Esophagus (tissue), 2 donors: Measurements from ENCODE around the gene RAB27A. TPM values are rescaled to one million over a fixed set of nuclear protein-coding genes. Genes with fewer than 3 reads are reported as not detected.
A peak's percentile ranks its signal among the peaks of the same experiment; 100 is the strongest.
"Not testable (repeated sequence)": the region's sequence is repeated elsewhere in the genome, so short reads cannot be mapped to it uniquely, and the experiment has no call there.

Experiments
- H3K27ac ChIP-seq, 2 donors: one replicate each; pipeline ENCODE4 v1.5.1; 2013; ENCODE audit warnings: low read depth in 2 of 2, mild to moderate bottlenecking in 2 of 2, inconsistent platforms in 1 of 2, low read length in 1 of 2, moderate library complexity in 1 of 2
- H3K27me3 ChIP-seq, 2 donors: one replicate each; pipeline ENCODE4 v1.6.1; 2013; ENCODE audit warnings: low read length in 2 of 2, control low read depth in 1 of 2, mild to moderate bottlenecking in 1 of 2; ENCODE audit not compliant: insufficient read depth in 2 of 2, control insufficient read depth in 1 of 2
- H3K36me3 ChIP-seq, 2 donors: one replicate each; pipeline ENCODE4 v1.6.1; 2013; ENCODE audit warnings: low read length in 1 of 2; ENCODE audit not compliant: control insufficient read depth in 2 of 2, insufficient read depth in 2 of 2
- H3K4me1 ChIP-seq, 2 donors: one replicate each; pipeline ENCODE4 v1.6.1; 2013; ENCODE audit warnings: low read length in 1 of 2; ENCODE audit not compliant: control insufficient read depth in 2 of 2, insufficient read depth in 2 of 2
- H3K4me3 ChIP-seq, 2 donors: one replicate each; pipeline ENCODE4 v1.5.1; 2013; ENCODE audit warnings: low read length in 2 of 2, mild to moderate bottlenecking in 2 of 2, low read depth in 1 of 2, moderate library complexity in 1 of 2
- H3K9me3 ChIP-seq, 2 donors: one replicate each; pipeline ENCODE4 v1.6.1; 2013; ENCODE audit warnings: mild to moderate bottlenecking in 2 of 2, low read depth in 1 of 2, low read length in 1 of 2, moderate library complexity in 1 of 2; ENCODE audit not compliant: control insufficient read depth in 2 of 2, insufficient read depth in 1 of 2
- WGBS, 2 donors: extraction: QIAGEN DNeasy Blood & Tissue Kit; methylation state at CpG; one replicate each; pipeline ENCODE4 v1.1.7; 2013; 5-methylcytosine and 5-hydroxymethylcytosine counted together
- polyA plus RNA-seq, 2 donors: library from polyadenylated mRNA; stranded (reverse); fragments of 200-250 nt; gene quantifications; one replicate each; pipeline ENCODE4 v1.2.3, GENCODE V29; 2013
- donor health status: healthy with polysubstance abuse.
- donor health status: Bipolar disorder and iron deficiency.

The RAB27A gene
- polyA plus RNA-seq, 2 donors: 10.2 to 20.9 TPM

DNA sequence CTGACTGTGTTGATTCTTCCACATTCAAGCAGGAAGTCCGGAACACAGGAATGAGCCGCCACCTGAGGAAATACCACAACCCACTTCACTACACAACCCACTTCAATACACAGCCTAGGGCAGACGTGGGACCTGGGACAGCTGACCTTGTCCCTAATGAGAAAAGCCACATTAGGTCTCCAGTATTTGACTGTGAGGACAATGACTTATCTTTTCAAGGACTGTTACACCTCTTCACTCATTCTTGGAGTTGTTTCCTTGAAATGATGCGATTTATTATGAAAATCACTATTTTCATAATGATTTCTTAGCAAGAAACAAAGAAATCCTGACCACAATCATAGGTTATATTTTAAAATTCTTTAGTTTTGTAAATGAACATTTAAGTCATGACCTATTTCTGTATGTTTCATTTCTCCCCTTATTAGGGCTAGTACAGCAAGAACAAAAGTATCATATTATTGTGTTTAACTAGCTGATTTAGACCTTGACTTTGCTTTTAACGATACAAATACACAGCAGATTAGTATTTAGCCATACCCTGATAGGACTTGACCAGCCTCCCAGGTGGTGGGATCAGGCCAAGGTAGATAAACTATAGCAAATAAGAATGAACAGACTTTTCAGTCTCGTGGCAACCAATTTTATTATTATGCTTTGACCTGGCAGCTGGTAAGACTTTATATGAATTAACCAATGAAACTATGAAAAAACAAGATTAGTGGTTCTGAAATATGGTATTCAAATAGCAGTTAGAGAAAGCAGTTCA lies 6.0 kb downstream of the RAB27A start:
- Histone ChIP-seq H3K27ac (no peak overlapping the region), H3K9me3 (no peaks in the 10 kb centered on the region), H3K4me3 (no peak overlapping the region), H3K27me3 (no peaks in the 10 kb centered on the region), H3K4me1 (peaks cover 0 to 2% of the 10 kb centered on the region in 2 donors), H3K36me3 (no peaks in the 10 kb centered on the region)
- 66 to 80% methylated on average over 6 of the region's 6 CpGs for WGBS, 2 donors

DNA sequence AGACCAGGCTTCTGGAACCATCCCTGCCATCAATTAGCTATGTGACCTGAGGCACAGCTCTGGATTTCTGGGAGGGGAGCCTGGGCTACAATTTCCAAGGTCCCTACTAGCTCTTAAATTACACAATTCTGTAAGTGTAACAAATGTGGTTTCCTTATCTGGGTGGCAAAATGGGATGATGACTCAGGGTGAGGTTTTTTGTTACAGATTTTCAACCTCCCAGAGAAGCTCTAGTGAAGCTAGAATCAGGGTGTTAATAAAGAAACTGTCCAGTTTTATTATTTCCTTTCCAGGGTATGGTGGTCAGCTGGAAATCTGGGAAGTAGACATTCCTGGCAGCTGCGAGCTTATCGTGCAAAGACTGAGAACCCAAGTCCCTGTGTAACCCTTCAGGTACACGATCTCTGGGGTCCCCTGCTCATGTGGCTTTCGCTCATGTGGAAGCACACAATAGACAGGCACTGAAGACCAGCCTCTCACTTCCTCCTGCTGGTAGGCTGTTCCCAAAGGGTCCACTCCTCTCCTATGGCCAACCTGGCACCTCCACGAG lies 7.3 kb downstream of the RAB27A start:
- H3K36me3 ChIP-seq: no peaks in the 10 kb centered on the region
- WGBS, 2 donors: 71 to 80% methylated on average over 5 of the region's 5 CpGs
- H3K4me3 ChIP-seq: no peak overlapping the region
- H3K9me3 ChIP-seq: no peaks in the 10 kb centered on the region
- peak overlapping the region; percentile 26 to 52 for H3K27ac ChIP-seq
- H3K27me3 ChIP-seq: no peaks in the 10 kb centered on the region
- peaks cover 0 to 2% of the 10 kb centered on the region in 2 donors for H3K4me1 ChIP-seq

DNA sequence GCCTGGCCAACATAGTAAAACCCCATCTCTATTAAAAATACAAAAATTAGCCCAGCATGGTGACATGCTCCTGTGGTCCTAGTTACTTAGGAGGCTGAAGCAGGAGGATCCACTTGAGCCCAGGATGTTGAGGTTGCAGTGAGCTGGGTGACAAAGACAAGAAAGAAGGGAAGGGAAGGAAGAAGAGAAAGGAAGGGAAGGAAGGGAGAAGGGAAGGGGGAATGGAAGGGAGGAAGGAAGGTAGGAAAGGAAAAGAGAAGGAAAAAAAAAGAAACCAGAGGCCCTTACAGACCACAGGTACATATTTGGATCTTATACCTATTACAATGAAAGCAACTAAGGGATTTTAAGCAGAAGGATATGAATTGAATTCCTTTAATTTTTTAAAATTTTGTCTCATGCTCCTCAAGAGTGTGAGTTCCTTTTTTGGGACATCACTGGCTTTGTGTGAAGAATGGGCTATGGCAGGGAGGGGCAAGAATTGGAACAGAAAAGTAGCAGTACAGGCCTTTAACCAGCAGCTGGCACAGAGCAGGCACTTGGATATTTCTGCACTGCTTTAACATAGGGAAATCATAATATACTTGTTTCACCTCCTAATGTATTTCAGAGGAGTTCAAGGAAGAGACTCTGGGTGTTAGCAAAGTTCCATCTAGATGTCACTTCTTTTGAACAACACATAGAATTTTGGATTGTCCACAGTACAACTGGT lies 7.9 kb downstream of the RAB27A start:
- no peak overlapping the region for H3K4me3 ChIP-seq
- no peaks in the 10 kb centered on the region for H3K9me3 ChIP-seq
- H3K27ac ChIP-seq: no peak overlapping the region
- no peaks in the 10 kb centered on the region for H3K36me3 ChIP-seq
- peaks cover 0 to 2% of the 10 kb centered on the region in 2 donors for H3K4me1 ChIP-seq
- H3K27me3 ChIP-seq: no peaks in the 10 kb centered on the region

DNA sequence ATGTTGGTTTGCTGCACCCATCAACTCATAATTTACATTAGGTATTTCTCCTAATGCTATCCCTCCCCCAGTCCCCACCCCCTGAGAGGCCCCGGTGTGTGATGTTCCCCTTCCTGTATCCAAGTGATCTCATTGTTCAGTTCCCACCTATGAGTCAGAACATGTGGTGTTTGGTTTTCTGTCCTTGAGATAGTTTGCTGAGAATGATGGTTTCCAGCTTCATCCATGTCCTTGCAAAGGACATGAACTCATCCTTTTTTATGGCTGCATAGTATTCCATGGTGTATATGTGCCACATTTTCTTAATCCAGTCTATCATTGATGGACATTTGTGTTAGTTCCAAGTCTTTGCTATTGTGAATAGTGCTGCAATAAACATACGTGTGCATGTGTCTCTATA lies 9.0 kb downstream of the RAB27A start:
- WGBS, 2 donors: 73 to 81% methylated on average over 2 of the region's 2 CpGs
- not testable (repeated sequence) for H3K27me3 ChIP-seq, H3K9me3 ChIP-seq, H3K36me3 ChIP-seq, H3K4me1 ChIP-seq, H3K27ac ChIP-seq, H3K4me3 ChIP-seq

DNA sequence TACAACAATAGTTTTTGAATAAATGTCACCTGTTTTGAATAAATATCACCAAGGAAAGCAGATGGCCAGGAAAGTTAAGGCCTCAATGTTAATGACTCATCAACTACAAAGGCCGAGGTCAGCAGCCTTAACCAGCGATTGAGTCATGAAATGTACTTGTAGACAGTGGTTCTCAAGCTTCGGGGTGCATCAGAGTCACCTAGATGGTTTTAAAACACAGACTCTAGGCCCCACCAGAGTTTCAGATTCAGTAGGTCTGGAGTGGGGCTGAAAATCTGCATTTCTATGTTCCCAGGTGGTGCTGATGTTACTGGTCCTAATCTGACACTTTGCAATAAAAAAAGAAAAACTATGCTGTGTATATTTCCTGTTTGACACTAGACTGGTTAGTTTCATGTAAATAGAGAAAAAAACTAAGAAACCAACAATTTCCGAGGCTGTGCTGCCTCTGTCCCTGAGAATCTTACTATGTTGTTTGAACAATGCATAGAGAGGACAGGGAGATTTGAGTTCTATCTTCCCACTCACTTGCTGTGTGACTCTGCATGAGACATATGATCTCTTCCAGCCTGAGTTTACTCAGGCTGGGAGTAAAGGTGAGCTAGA lies 9.8 kb downstream of the RAB27A start:
- H3K4me3 ChIP-seq: no peak overlapping the region
- no peaks in the 10 kb centered on the region for H3K9me3 ChIP-seq
- no peaks in the 10 kb centered on the region for H3K27me3 ChIP-seq
- H3K36me3 ChIP-seq: no peaks in the 10 kb centered on the region
- peaks cover 0 to 2% of the 10 kb centered on the region in 2 donors for H3K4me1 ChIP-seq
- peak overlapping the region in 1 of 2 donors; percentile 15 for H3K27ac ChIP-seq
- 55 to 62% methylated on average over 4 of the region's 4 CpGs for WGBS, 2 donors

DNA sequence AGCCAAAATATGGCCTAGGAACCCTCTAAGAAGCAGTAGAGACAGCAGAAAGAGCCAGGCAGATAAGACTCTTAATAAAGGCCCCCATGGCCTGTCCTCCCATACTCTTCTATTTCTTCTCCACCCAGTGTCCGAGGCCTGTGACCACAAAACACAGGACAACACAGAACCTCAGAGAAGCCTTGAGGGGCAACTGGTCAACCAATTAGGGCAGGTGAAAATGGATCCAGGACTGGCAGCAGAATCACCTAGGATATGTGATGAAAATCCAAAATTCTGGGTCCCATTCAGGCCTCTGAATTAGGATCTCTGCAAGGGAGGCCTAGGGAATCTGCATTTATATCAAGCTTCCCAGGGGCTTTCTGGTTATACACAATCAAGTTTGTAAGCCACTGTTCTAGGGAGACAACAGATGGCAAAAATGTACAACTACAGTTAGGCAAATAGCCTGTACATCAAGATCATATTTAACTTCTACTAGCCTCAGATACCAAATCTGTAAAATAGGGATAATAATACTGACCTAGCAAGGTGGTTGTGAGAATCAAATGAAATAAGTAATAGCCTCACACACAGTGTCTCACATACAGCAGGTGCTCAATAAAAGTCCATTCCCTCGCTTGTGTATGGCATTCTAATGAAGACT lies 10.4 kb downstream of the RAB27A start:
- 83 to 85% methylated on average over 2 of the region's 2 CpGs for WGBS, 2 donors
- Histone ChIP-seq H3K4me3 (no peak overlapping the region), H3K27me3 (no peaks in the 10 kb centered on the region), H3K36me3 (no peaks in the 10 kb centered on the region), H3K27ac (peak overlapping the region in 1 of 2 donors; percentile 4), H3K4me1 (peaks cover 0 to 2% of the 10 kb centered on the region in 2 donors), H3K9me3 (no peaks in the 10 kb centered on the region)

DNA sequence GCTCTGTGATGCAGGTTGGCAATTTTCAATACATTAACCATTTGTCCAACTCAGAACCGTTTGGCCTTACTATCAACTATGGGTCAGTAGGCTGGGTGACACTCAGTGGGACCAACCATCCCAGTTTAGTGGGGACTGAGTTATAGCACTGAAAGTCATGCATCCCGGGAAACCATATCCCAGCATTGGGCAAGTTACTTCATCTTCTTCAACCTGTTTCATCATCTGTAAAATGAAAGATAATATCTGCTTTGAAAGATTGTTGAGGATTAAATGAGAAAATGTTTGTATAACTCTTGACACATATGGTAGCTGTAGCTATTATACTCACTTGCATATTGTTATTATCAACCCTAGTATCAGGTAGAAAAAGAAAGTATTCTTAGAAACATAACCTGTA lies 11.9 kb downstream of the RAB27A start:
- no peak overlapping the region for H3K4me3 ChIP-seq
- peak overlapping the region in 1 of 2 donors; percentile 48 for H3K27ac ChIP-seq
- no peaks in the 10 kb centered on the region for H3K36me3 ChIP-seq
- no peaks in the 10 kb centered on the region for H3K27me3 ChIP-seq
- 69 to 75% methylated on average over 2 of the region's 2 CpGs for WGBS, 2 donors
- peaks cover 0 to 2% of the 10 kb centered on the region in 2 donors for H3K4me1 ChIP-seq
- H3K9me3 ChIP-seq: no peaks in the 10 kb centered on the region

DNA sequence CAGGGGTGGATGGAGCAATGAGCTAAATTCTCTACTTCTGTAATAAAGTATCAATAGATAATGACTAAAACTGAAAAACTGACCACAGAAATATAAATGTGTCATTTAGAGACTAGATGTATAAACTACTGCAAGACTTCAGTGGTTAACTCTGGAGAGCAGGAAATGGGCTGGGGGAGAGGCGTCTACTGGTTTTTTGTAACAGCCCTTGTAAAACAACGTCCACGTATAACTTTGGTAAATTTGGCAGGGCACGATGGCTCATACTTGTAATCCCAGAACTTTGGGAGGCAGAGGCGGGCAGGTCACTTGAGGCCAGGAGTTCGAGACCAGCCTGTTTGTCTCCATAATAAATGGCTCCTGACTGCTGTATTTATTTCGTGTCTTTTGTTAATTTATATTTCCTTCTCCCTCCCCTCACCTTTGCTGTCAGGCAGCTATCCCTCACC lies 12.5 kb downstream of the RAB27A start:
- H3K27me3 ChIP-seq: no peaks in the 10 kb centered on the region
- 55 to 62% methylated on average over 7 of the region's 7 CpGs for WGBS, 2 donors
- no peaks in the 10 kb centered on the region for H3K36me3 ChIP-seq
- H3K4me1 ChIP-seq: no peaks in the 10 kb centered on the region
- H3K27ac ChIP-seq: peak overlapping the region in 1 of 2 donors; percentile 48
- no peak overlapping the region for H3K4me3 ChIP-seq
- H3K9me3 ChIP-seq: no peaks in the 10 kb centered on the region

DNA sequence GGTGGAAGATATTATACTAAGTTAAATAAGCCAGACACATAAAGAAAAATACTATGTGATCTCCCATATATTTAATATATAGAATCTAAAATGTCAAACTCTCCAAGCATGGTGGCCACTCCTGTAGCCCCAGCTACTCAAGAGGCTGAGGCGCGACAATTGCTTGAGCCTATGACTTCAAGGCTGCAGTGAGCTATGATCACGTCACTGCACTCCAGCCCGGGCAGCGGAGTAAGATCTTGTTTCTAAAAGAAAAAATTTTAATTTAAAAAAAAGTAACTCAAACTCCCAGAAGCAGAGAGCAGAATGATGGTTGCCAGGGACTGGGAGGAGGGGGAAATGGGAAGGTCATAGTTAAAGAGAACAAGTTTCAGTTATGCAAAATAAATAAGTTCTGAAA lies 13.3 kb downstream of the RAB27A start:
- no peaks in the 10 kb centered on the region for H3K4me1 ChIP-seq
- H3K27me3 ChIP-seq: no peaks in the 10 kb centered on the region
- H3K9me3 ChIP-seq: no peaks in the 10 kb centered on the region
- no peak overlapping the region for H3K27ac ChIP-seq
- H3K4me3 ChIP-seq: no peak overlapping the region
- WGBS, 2 donors: 88 to 94% methylated on average over 5 of the region's 5 CpGs
- no peaks in the 10 kb centered on the region for H3K36me3 ChIP-seq
